DMS53 treated with DMSO at 0.1 percent for 48 hours (cell line): ENCODE results near the gene TRRAP.
"Not testable (repeated sequence)": the region's sequence is repeated elsewhere in the genome, so short reads cannot be mapped to it uniquely, and the experiment has no call there.

Source experiments
- DNase-seq: peaks from one replicate; lab custom pipeline; 2025; ENCODE audit not compliant: unreplicated experiment; lab: John Stamatoyannopoulos, UW

TRRAP gene

DNA sequence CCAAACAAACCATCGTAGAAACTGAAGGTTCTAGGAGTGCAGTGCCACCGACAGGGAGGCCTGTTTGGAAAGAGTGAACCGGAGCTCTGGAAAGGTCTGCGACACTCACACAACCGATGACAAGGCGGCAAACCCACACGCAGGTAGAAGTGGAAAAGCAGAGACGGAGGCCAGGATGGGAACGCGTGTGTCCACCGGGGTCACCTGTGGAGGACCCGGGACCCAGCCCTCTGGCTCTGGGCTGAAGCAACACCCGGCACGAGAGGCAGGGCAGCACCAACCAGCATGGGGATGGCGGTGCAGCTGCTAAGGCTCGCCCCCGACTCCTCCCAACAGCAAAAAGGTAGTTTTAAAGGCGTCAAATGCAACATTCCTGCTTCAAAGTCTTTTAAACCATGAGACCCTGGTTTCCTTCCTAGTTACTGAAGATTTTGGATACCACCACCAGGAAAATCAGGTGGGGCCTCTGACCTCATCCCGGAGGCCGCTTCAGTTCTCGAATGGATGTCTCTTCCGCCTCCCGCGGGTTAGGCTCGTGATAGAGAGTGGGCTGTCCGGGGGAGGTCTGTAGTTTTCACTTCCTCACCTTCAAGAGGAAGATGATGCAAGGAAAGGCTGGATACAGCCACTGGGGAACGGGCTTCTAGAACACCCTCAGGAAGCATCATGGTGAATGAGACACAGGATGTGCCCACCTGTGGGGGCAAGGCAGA, 150.1 kb downstream of the TRRAP start:
- DNase-seq, result no peak

DNA sequence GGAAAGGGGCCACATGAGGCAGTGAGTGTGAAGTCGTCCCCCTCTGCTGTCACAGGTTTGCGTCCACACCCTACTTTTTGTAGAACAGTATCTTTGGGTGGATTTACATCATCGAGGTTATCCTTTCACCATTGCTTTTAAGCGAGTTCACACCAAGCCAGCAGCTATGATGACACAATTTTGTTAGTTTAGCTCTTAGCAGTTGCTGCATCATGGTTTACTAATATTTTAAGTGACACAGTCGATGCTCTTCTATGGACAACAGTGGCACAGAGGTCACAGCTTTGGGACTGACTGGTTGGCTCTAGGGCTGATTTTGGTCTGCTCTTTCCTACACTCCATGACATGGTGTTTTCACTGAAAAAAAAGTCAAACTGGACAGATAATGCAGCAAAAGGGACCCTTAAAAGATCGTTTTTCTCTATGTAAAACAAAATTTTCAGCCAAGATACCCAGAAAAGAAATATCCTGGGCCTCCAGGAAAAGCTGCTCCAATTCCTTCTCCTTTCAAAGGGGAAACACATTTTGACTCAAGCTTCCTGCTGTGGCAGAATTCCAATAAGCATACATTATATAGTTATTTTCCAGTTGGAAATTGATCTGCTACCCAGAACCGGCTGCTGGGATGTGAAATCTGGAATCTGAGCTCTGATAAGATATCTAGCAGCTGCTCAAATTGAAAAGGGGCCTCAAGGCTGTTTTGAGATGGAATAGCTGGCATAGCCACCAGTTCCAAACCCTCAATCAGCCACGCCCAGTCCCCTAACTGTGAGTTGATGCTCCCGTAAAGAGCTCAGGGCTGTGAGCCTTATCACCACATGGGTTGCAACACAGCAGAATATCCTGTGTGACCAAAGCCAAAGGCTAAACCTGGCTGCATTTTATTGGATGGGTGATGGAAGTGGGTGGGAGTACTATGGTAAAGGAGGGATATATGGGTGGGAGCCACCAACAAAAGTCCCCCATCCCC, 151.4 kb downstream of the TRRAP start:
- no peak for DNase-seq

DNA sequence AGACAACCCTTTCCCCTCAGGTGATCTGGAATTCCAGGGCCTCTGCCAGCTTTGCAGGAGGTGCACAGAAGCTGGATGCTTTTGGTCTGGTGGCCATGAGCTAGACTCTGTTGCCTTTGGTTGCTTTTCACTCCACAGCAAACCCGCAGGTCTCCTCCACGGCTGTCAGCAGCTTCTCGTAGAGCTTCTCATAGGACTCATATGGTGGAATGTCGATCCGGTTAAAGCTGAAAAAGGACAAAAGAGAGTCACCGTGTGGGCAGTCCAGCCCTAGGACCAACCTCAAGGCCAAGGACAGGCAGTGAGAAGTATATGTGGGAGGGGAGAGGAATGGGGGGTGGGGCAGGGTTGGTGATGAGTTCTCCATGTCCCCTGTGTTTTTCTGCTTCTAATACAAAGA, 152.1 kb downstream of the TRRAP start:
- DNase-seq, result no peak

DNA sequence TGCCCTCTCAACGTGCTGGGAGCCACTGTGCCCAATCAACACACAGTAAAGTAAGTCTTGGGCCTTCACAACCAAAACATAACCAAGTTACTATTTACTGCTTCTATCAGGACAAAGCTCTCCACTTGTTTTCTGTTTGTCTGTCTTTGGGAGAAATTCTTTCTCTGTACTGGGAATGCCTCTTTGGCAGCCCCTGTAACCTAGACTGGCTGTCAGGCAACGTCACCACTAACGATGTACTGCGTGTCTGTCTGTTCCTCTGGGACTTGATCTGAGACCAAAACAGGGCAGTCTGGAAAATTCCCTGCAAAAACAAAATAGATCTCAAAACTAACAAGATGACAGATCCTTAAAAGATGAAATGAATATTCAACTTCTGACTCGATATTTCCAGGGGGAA, 152.6 kb downstream of the TRRAP start:
- no peak for DNase-seq

DNA sequence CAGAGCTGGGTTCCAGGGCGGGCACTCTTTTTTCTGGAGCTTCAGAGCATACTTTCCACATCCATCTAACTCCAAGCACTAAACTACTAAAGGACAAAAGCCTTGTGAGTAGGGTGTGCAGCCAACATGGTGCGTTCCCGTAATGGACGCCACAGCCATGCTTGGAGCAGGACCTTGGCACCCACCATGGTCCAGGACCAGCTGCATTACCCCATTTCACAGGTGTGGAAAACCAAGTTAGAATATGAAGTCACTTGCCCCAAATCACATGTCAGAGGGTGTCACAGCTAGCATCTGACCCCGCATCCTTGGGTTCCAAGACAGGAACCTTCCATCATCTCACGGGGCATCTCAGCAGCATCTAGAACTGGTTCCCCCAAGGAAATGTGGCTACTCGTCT, 153.2 kb downstream of the TRRAP start:
- no peak for DNase-seq

- no peak for DNase-seq
Measured at GRCh38 chr7:99032928-99033327, 154.6 kb downstream of the TRRAP start.

DNA sequence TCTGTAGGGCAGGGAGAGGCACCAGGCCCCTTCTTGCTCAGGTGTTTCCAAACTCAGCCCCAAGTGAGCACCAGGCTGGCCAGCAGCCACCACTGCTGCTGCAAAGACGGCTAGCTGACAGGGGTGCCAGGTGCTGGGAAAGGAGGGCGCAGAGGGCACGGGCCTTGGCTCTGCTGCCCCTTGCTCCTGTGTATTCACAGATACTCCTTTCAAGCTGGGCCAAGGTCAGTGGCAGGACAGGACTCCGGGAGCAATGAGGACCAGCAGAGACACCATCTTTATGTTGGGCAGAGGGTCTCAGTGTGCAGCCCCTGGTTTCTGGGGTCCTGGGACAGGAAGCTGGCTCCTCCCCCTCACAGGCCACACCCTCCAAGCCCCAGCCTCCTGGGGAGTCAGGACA, 155.4 kb downstream of the TRRAP start:
- no peak for DNase-seq

DNA sequence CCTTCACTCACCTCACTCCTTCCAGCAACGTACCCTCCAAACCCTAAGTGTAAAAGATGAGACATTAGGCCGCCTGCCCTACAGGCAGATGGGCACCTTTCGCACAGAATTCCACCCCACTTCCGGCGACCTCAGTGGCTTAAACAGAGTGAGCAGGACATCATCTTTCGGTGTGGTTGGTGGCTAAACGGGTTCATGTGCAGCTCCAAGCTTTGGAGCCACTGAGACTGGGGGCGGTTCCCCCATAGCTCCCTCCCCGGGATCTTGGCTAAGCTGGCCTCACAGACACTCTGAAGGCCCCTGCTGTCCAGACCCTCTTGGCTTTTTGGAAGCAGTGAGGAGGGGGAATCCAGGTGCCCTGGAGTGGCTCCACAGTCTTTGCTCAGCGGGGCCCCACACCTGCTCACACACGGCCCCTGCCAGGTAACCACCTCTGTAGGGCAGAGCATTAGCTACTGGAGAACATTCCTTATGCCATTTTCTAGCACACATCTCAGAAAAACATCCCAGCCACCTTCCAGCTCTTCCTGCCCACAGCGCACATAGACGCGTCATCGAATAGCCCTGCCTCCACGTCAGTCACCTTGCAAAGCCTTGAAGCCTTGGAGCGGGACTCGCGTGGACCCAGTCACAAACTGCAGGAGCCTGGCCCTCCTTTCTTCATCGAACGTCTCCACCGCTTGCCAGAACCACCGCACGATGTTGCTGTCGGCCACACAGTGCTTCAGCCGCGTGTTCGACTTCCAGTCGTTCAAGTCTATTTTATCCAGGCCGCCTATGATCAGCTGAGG, 156.8 kb downstream of the TRRAP start:
- DNase-seq, result no peak

GRCh38 chr7:99035723-99036545, 157.6 kb downstream of the TRRAP start:
- no peak for DNase-seq

- no peak for DNase-seq
Measured at GRCh38 chr7:99036546-99037111, 158.3 kb downstream of the TRRAP start.

GRCh38 chr7:99037327-99037940, 159.1 kb downstream of the TRRAP start:
- no peak for DNase-seq

DNA sequence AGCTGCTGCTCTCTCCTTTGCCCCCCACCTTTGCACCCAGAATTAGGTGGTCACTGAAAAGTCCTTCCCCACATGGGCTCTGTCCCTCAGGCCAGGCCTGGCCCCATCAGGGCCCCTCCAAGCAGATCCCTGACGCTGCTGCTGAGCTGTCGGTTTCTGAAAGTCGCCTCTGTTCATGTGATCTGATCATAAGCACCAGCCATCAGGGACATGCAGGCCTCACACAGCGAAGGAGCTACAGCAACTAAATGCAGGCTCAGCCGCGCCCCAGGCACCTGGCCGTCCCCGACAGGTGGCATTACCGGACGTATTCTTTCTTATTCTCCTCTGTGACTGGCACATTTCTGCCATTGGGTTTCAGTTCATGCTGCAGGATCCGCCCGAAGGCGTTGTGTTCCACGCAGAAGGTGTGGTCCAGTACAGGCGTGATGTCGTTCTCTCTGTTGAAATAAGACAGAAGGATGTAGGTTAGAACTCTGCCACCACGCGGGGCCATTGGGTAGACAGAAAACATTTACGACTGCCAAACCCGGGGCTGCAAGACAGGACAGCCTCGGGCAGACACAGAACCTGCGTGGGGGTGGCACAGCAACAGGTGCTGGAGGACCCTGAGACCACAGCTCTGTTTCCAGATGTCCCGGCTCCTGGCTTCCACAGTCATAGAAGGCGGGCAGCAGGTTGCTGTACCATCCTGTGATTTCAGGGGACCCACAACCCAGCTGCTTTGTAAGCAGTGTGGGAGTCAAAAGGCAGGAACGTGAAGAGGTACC, 159.9 kb downstream of the TRRAP start:
- no peak for DNase-seq

GRCh38 chr7:99039384-99039891, 161.1 kb downstream of the TRRAP start:
- no peak for DNase-seq

- DNase-seq, result peak; percentile 81
Measured at GRCh38 chr7:99040104-99040958, 162.0 kb downstream of the TRRAP start.

GRCh38 chr7:99041526-99041925, 163.2 kb downstream of the TRRAP start:
- DNase-seq, result no peak

DNA sequence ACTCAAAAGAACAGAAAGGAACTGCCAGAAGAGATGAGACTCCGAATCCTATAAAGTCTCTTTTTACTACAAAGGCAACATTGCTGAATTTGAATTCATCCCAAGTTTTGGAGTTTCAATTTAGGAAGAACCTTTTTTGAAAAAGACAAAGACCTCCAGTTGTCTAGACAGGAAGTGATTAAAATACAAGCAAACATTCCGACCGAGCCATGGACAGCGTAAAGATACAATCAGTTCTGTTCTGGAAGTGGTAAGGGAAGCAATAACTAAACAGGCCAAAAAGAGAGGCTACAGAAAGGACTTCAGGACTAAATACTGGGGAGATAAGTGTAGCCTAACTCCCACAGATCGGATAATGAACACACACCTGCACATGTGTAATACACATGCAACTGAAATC, 164.6 kb downstream of the TRRAP start:
- no peak for DNase-seq

DNA sequence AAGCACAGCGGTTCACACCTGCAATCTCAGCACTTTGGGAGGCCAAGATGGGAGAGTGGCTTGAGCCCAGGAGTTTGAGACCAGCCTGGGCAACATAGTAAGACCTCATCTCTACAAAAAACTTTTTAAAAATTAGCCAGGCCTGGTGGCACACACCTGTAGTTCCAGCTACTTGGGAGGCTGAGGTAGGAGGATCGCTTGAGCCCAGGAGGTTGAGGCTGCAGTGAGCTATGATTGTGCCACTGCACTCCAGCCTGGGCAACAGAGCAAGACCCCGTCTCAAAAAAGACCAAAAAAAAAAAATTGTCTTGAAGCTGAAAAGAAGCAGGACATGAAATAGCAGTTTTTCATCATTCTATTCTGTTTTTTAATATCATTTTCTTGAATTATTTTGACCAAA, 166.5 kb downstream of the TRRAP start:
- DNase-seq, result not testable (repeated sequence)

DNA sequence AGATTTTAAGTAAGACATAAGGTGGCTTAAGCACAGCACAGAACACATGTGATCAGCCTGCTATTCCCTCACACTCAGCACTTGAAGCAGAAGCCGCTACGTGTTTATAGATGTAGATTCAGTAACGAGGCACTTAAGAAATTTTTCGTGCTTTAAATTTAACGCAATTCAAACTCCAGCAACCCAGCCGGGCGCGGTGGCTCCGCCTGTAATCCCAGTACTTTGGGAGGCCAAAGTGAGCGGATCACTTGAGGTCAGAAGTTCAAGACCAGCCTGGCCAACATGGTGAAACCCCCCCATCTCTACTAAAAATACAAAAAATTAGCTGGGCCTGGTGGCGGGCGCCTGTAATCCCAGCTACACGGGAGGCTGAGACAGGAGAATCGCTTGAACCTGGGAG, 167.9 kb downstream of the TRRAP start:
- not testable (repeated sequence) for DNase-seq
